Stimulated activated CD4-positive, alpha-beta T cell treated with anti-CD3 and anti-CD28 coated beads, Interleukin-4, amount 100 ng/mL, for 1 hour (primary cell): ENCODE data around the gene MICAL3.

Experiments
- DNase-seq: peaks from one replicate; pipeline ENCODE4 v3.0.0-alpha.2; 2020

MICAL3 gene

GRCh38 chr22:17861909-17862308, 162.5 kb downstream of the MICAL3 start:
- DNase-seq: no peak

- DNase-seq: no peak
Observed at GRCh38 chr22:17860220-17860965, 164.0 kb downstream of the MICAL3 start.

DNA sequence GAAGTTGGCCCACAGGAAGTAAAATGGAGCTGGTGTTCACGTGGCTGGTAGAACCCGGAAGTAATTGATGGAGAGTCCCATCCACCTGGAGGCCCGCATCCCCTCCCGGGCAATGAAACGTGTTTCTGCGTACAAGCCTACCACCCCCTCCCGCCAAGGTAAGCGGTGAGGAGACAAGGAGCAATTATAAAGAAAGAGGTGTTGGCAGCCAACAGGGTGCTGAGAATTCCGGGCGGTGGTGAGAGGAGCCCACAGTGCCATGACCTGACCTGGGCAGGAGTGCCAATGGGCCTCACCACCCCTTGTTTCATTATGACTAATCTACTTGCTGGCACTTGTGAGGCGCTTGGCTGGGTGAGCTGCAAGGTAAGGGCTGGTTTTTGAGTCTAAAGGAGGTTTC, 166.3 kb downstream of the MICAL3 start:
- no peak for DNase-seq

DNA sequence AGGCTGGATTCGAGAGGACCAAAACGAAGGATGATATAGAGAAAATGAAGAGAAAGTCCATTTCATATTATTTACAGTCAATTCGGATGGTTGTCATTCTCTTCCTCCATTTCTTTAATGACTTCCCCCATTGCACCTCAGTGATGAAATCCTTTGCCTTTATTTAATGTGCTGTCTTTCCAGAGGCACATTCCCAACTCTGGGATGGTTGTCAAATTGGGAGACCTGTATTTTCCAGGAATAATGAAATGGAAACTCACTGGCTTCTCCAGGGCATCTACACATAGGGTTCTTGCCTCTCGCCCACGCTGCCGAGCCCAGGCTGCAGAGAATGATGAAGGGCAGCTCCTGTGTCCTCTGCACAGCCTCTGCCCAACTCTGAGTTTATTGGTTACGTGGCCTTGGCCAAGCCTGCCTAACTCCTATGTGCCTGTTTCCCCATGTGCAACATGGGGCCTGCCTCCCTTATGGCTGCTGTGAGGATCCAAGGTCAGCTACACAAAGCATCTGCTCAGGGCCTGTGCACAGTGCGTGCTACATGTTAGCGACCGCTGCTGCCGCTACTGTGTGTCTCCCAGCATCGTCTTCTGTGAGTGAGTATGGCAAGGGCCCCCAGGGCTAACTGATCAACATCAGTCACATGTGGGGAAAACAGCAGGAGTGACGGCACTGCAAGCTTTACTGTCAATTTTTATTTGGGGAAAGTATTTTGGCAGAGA, 168.6 kb downstream of the MICAL3 start:
- no peak for DNase-seq

- DNase-seq: no peak
Observed at GRCh38 chr22:17853073-17853472, 171.3 kb downstream of the MICAL3 start.

- no peak for DNase-seq
Observed at GRCh38 chr22:17851759-17852158, 172.6 kb downstream of the MICAL3 start.

DNA sequence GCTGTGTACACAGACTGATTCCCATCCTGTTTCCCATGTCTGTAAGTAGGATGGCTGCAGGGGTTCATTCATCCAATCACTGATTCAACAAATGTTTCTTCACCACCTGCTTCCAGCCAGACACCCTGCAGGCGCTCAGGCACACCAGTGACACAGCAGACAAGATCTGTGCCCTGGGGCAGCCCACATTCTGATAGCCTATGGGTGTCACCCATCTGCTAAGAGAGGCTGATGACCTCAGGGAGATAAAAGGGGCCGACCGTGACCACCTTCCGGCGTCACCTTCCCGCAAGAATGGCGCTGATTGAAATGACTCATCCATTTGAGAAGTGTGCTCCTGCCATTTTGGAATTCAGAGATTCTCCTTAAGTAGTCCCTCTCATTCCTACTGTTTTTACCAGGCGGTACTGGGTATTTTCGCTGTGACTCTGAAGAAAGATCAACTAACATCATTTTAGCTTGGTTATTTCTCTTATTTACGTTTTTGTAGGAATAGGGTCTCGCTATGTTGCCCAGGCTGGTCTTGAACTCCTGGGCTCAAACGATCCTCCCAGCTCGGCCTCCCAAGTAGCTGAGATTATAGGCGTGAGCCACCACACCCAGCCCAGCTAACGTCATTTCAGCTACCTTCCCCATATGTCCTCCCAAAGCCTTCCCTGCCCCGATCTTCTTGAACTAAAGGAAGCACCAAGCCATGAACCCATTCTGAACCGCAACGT, 176.8 kb downstream of the MICAL3 start:
- no peak for DNase-seq

DNA sequence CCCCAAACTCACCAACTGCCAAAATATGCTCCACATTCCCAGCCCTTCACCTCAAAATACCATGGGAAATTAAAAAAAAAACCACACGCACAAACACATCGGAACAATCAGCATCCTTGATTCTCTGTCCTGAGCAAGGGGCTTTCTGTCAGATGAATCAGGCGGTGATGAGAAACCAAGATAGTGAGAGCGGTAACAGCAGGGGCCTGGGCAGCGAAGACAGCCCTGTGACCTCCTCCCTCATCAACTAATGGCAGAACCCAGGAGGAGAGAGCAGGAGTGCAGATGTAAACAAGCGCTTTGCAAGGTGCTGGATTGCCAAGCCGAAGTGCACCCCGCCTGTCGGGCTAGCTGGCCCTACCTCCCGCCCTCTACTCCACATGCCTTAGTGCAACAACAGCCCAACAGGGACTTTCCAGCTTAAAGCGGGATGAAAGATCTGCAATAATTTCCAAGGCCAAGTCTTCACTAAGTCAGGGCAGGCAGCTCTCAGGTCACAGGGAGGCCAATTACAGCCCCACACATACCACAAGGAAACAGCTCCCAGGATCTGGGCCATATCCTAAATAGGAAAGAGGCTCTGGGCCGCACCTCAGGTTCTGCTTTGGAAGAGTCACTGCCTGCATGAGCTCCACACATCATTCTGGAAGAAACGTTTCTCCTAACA, 177.9 kb downstream of the MICAL3 start:
- no peak for DNase-seq

GRCh38 chr22:17845790-17846189, 178.6 kb downstream of the MICAL3 start:
- no peak for DNase-seq

DNA sequence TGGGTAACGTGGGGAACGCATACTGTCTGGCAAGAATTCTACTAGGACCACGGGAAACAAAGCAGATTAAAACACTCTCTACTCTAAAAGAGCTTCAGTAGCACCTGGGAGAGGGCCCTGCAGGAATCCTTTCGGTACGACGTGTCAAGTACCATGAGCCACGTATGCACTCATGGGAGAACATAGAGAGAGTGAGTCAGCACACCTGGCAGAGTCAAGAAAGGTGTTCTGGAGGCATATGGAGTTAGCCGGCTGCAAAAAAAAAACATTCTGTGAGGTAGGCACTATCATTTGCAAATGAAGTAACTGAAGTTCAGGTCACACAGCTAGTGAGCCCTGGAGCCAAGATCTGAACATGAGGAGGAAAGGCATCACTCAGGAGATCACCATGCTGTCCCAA, 179.0 kb downstream of the MICAL3 start:
- no peak for DNase-seq

GRCh38 chr22:17844150-17844549, 180.2 kb downstream of the MICAL3 start:
- DNase-seq: no peak

DNA sequence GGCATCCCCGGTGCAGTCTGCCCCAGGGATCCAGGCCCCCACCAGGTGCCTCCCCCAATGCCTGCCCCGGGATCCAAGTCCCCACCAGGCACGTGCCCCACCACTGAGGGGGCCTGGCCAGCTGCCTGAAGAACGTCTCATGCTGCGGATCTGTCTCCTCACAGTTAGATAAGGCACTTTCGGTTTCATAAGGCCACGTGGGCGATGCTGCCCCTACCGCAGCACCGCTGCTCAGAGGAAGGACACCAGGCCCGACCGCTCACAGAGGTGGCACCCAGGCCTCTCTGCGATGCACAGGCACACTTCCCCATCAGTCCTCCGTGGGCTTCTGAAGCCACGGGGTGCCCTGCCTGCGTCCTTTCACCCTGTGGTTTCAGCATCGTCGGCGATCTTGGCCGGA, 182.0 kb downstream of the MICAL3 start:
- DNase-seq: no peak

DNA sequence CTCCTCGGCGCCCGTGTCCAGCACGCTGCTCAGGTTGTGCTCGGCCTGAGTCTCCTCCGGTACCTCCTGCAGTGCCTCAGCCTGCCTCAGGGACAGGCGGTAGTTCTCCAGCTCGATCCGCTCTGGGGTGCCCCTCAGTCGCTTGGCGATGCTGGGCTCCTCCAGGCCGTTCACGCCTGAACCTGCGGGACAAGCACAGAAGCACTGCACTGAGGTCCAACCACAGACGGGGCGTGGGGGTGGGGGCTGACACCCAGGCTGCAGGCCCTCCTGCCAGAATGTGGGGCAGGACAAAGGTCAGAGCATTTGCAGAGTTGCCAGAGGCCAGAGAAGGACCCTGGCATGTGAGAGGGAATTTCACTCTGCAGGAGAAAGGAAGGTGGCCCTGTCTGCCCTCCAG, 182.5 kb downstream of the MICAL3 start:
- no peak for DNase-seq

GRCh38 chr22:17838180-17838865, 186.0 kb downstream of the MICAL3 start:
- DNase-seq: no peak

- no peak for DNase-seq
Observed at GRCh38 chr22:17836992-17837742, 187.2 kb downstream of the MICAL3 start.

GRCh38 chr22:17835256-17835655, 189.1 kb downstream of the MICAL3 start:
- DNase-seq: no peak

DNA sequence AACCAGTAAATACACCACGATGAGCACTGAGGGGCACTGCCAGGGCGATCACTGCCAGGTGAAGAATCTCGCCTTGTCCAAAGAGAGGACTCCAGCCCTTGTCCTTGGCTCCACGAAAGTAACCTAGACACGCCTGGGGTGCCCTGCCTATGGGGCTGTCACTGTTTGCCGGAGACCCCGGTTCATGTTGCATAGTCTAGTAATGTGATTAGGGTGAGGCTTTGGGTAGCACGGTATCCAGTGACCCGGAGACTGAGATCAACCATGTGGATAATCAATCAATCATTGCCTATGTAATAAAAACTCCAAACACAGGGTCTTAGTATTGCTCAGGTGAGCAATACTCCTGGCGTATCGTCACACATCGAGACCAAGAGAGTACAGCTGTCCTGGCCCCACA, 190.9 kb downstream of the MICAL3 start:
- no peak for DNase-seq

- no peak for DNase-seq
Observed at GRCh38 chr22:17832665-17833064, 191.7 kb downstream of the MICAL3 start.

- DNase-seq: no peak
Observed at GRCh38 chr22:17831501-17832251, 192.7 kb downstream of the MICAL3 start.

GRCh38 chr22:17830043-17830961, 194.1 kb downstream of the MICAL3 start:
- DNase-seq: peak; percentile 79
